Type B pancreatic cell (in vitro differentiated cells): ENCODE data around the gene RYR2. TPM values are rescaled to one million over a fixed set of nuclear protein-coding genes. Genes with fewer than 3 reads are reported as not detected.

ENCODE experiments used
- DNase-seq: peaks from one replicate; pipeline ENCODE4 v3.0.0; 2021; ENCODE audit warnings: mixed read lengths; ENCODE audit not compliant: unreplicated experiment; ENCODE audit errors: extremely low spot score
- H3K27ac Mint-ChIP-seq: 2 replicates; pipeline ENCODE4 v1.8.0; 2021; ENCODE audit warnings: mild to moderate bottlenecking, mixed read lengths
- H3K27me3 Mint-ChIP-seq: 2 replicates; pipeline ENCODE4 v1.8.0; 2021; ENCODE audit warnings: mixed read lengths
- H3K36me3 Mint-ChIP-seq: 2 replicates; pipeline ENCODE4 v1.8.0; 2021; ENCODE audit warnings: mixed read lengths
- H3K4me1 Mint-ChIP-seq: one replicate; pipeline ENCODE4 v1.8.0; 2021; ENCODE audit warnings: mixed read lengths; ENCODE audit not compliant: unreplicated experiment
- H3K4me3 Mint-ChIP-seq: 2 replicates; pipeline ENCODE4 v1.8.0; 2021; ENCODE audit warnings: mild to moderate bottlenecking, mixed read lengths
- H3K9me3 Mint-ChIP-seq: 2 replicates; pipeline ENCODE4 v1.8.0; 2021; ENCODE audit warnings: mixed read lengths
- total RNA-seq: library from RNA; stranded (reverse); gene quantifications from 2 replicates; pipeline ENCODE4 v1.2.1, GENCODE V29; 2021; ENCODE audit warnings: low replicate concordance
- TF ChIP-seq, protein P1 (sequence below): fragments of 200-600 bp; sonication (generic); conservative IDR thresholded peaks from 2 replicates; pipeline ENCODE4 v1.5.0; 2021; ENCODE audit warnings: antibody characterized with exemption, mild to moderate bottlenecking

Gene RYR2
- total RNA-seq, 1 donor from 2014 or later, result 0.58 TPM

DNA sequence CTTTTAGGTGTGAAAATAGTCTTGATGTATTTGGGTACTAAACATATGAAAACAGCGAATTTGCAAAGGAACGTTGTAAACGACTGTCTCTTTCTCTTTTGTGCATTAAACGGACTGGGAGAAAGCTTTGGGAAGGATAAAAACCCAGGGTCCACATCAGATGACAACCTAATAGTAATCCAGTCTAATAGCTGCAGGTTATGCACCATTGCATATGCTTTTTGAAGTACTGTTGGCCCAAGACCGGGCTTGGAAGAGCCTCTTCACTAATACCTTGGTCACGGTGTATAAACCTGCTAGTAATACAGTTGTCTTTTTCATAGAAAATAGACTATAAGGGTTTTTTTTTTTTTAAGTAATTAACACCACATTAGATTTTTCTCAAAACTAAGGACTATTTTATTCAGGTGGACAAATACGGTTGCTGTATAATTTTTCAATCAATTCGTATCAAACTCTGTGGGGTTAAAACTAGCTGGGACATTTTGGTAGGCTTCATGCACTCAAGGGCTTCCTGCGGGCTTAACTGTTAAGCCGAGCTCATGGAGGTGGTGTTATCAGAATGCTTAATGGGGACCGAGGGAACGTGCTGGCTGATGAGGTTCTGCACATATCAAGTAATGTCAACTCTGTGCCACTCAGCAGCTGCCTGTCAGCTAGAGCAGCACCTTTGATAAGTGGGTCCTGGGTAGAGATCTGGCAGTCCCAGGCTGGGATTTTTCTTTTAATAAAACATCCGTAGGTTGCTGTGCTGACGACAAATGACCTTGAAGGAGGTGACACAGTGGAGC lies 2.1 kb downstream of the RYR2 start:
- H3K27ac Mint-ChIP-seq, result no peak overlapping the region
- peaks cover 8% of the 10 kb centered on the region for H3K4me1 Mint-ChIP-seq
- H3K9me3 Mint-ChIP-seq, result no peaks in the 10 kb centered on the region
- no peaks in the 10 kb centered on the region for H3K36me3 Mint-ChIP-seq
- peak overlapping the region; percentile 85 for H3K4me3 Mint-ChIP-seq
- no peak for DNase-seq
- peaks cover 19% of the 10 kb centered on the region for H3K27me3 Mint-ChIP-seq
- TF ChIP-seq, protein P1, sequence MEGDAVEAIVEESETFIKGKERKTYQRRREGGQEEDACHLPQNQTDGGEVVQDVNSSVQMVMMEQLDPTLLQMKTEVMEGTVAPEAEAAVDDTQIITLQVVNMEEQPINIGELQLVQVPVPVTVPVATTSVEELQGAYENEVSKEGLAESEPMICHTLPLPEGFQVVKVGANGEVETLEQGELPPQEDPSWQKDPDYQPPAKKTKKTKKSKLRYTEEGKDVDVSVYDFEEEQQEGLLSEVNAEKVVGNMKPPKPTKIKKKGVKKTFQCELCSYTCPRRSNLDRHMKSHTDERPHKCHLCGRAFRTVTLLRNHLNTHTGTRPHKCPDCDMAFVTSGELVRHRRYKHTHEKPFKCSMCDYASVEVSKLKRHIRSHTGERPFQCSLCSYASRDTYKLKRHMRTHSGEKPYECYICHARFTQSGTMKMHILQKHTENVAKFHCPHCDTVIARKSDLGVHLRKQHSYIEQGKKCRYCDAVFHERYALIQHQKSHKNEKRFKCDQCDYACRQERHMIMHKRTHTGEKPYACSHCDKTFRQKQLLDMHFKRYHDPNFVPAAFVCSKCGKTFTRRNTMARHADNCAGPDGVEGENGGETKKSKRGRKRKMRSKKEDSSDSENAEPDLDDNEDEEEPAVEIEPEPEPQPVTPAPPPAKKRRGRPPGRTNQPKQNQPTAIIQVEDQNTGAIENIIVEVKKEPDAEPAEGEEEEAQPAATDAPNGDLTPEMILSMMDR, result no peak

DNA sequence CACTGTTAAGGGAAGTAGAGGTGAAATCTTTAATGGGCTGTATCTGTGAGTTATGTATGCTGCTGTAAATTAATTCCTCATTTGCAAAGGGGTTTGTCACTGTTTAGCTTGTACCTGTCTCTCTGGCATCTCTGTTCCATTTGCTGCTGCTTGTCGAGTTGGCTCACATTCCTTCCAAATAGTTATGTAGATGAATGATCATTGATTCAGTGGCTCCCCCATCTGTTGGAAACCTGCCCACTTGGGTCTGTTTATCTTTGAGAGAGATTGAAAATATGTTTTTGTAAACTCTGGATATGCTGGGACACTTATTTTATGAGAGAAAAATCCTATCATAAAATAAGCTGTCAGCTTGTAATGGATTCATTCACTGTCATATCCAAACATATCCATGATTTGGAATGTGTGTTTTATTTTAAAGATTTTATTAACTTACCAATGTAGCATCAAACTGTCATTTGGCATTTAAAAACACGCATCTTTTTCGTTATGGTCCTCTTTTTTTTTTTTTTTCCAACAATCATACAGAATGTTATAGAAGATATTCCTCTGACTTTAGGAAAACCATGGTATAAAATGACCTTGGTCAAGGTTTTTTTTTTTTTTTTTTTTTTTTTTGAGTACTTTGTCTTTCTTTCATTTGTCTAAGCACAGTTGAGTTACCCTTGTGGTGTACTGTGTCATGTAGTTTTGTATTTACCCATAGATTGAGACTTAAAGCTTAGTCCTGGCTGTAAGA lies 3.5 kb downstream of the RYR2 start:
- Mint-ChIP-seq H3K9me3 (no peaks in the 10 kb centered on the region), H3K27ac (no peak overlapping the region), H3K36me3 (no peaks in the 10 kb centered on the region), H3K4me1 (peaks cover 8% of the 10 kb centered on the region), H3K4me3 (peak overlapping the region; percentile 20), H3K27me3 (peaks cover 14% of the 10 kb centered on the region)
- TF ChIP-seq, protein P1, result no peak
- no peak for DNase-seq

DNA sequence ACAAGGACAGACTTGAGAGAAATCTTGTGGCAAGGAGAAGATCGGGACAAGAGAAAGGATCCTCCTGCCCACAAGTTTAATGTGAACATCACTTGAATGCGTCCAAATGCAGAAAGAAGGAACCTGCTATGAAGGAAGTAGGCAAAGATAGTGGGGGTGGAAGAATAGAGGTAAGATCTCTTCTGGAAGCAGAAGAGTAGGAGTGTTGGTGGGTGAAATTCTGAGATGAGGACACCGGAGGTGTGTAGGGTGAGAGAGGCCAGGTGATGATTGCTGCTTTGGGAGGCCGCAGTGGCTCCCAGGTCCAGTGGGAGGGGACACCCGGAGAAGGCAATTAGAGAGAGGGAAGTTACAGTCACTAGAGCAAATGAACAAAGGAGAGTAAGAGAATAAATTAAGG lies 6.8 kb downstream of the RYR2 start:
- peaks cover 19% of the 10 kb centered on the region for H3K27me3 Mint-ChIP-seq
- no peak overlapping the region for H3K4me3 Mint-ChIP-seq
- DNase-seq, result no peak

DNA sequence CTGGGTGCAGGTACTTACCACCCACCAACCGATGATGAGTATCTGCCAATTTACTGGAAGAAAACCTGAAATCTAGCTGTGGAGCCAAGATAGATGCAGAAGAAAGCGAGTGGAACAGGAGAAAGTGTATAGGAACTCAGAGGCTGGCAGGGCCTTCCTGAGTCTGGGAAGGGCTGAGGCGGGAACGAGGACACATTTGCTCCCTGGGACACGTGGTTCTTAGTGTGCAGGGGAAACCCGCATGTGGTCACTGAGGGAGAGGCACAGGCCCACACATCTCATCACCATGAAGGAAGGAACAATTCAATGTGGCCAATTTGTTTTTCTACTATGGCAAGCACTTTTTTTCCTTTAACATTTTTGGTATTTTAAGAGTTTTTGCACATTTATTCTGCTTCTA lies 8.2 kb downstream of the RYR2 start:
- Mint-ChIP-seq H3K9me3 (no peaks in the 10 kb centered on the region), H3K4me3 (no peak overlapping the region), H3K36me3 (no peaks in the 10 kb centered on the region), H3K27ac (no peak overlapping the region), H3K4me1 (no peaks in the 10 kb centered on the region), H3K27me3 (peaks cover 30% of the 10 kb centered on the region)
- no peak for DNase-seq
- TF ChIP-seq, protein P1, result no peak

More for the DNA sequence above, 6.8 kb downstream of the RYR2 start:
- H3K36me3 Mint-ChIP-seq, result no peaks in the 10 kb centered on the region
- no peak overlapping the region for H3K27ac Mint-ChIP-seq
- H3K9me3 Mint-ChIP-seq, result no peaks in the 10 kb centered on the region
- TF ChIP-seq, protein P1, result no peak
- H3K4me1 Mint-ChIP-seq, result no peaks in the 10 kb centered on the region

DNA sequence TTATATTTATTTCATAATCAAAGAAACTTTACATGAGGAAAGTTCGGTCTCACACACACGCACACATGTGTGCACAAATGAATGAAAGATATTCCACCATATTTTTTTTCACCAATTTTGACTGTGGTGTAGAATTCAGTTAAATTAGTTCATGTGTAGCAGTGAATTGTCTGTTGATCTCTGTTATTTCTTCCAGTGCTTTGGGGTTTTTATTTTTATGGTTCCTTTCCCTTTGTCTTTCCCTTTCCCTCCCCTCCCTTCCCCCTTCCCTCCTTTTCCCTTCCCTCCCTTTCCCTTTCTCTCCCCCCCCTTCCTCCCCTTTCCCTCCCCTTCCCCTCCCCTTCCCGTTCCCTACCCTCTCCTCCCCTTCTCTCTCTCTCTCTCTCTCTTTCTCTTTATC lies 8.9 kb downstream of the RYR2 start:
- no peak overlapping the region for H3K27ac Mint-ChIP-seq
- no peaks in the 10 kb centered on the region for H3K9me3 Mint-ChIP-seq
- no peak overlapping the region for H3K4me3 Mint-ChIP-seq
- H3K27me3 Mint-ChIP-seq, result peaks cover 38% of the 10 kb centered on the region
- TF ChIP-seq, protein P1, result no peak
- no peak for DNase-seq
- no peaks in the 10 kb centered on the region for H3K4me1 Mint-ChIP-seq
- H3K36me3 Mint-ChIP-seq, result no peaks in the 10 kb centered on the region
